Ovary (tissue), 3 donors: Measurements from ENCODE around the gene PCYT1A.

Experiments
- CTCF ChIP-seq, 3 donors: fragments of 450-650 bp in 2 of 3; fragments of 200-600 bp in 1 of 3; IDR thresholded peaks; one replicate each; pipeline versions ENCODE4 v1.5.1 to v1.8.0; 2016 to 2022; ENCODE audit warnings: antibody characterized with exemption in 3 of 3, mild to moderate bottlenecking in 1 of 3
- POLR2A ChIP-seq: fragments of 450-650 bp; IDR thresholded peaks from one replicate; pipeline ENCODE4 v1.6.1; 2017; ENCODE audit warnings: antibody characterized with exemption, mild to moderate bottlenecking, moderate library complexity
- donor health status: DM: no; HTN: no; CAD: no.

DNA sequence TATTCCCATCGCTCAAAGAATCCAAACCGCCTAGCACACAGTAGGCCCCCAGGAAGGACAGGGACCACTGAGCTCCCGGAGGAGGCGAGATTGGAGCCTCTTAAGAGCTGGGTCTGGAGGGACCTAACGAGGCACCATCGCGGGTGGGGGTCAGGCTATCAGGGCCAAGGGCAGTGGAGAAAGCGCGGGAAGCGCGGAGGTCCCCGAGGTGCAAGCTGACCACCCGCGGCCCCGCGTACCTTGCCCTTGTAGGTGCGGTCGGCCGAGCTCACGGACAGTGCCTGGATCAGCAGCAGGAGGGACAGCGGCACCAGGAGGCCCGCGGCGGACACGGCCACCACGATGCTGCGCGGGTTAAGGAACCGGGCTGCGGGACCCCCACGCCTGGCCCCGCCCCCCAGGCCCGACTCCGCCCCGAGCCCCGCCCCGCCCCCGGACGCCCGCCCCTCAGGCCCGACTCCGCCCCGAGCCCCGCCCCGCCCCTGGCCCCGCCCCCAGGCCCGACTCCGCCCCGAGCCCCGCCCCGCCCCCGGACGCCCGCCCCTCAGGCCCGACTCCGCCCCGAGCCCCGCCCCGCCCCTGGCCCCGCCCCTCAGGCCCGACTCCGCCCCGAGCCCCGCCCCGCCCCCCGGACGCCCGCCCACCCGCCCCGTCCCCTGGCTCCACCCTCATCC lies 80.2 kb downstream of the PCYT1A start:
- no peak for TF ChIP-seq CTCF (IDR thresholded peaks at IDR 0.05)
- no peak for TF ChIP-seq POLR2A
